SJSA1 (cell line): ENCODE measurements around the gene GRAMD1A. TPM values are rescaled to one million over a fixed set of nuclear protein-coding genes. Genes with fewer than 3 reads are reported as not detected.
"Not testable (repeated sequence)": the region's sequence is repeated elsewhere in the genome, so short reads cannot be mapped to it uniquely, and the experiment has no call there.

Experiments used
- DNase-seq, 2 experiments: peaks; one replicate each; pipeline ENCODE4 v3.0.0-alpha.2; 2015 to 2020; ENCODE audit warnings: low spot score in 2 of 2, low read depth in 1 of 2
- H3K27ac ChIP-seq: fragments of 250-450 bp; sonication (Bioruptor Pico); 2 replicates; pipeline ENCODE4 v1.5.1; 2020; ENCODE audit warnings: mild to moderate bottlenecking, moderate library complexity
- H3K27me3 ChIP-seq: fragments of 250-450 bp; sonication (Bioruptor Pico); replicated peaks from 2 replicates; pipeline ENCODE4 v1.5.1; 2020; ENCODE audit warnings: mild to moderate bottlenecking, moderate library complexity
- H3K36me3 ChIP-seq: fragments of 250-450 bp; sonication (Bioruptor Pico); 2 replicates; pipeline ENCODE4 v1.5.1; 2020; ENCODE audit warnings: mild to moderate bottlenecking
- H3K4me1 ChIP-seq: fragments of 250-450 bp; sonication (Bioruptor Pico); replicated peaks from 2 replicates; pipeline ENCODE4 v1.6.1; 2021; ENCODE audit warnings: mild to moderate bottlenecking
- H3K4me3 ChIP-seq: fragments of 250-450 bp; sonication (Bioruptor Pico); 2 replicates; pipeline ENCODE4 v1.5.1; 2020; ENCODE audit warnings: mild to moderate bottlenecking
- H3K9me3 ChIP-seq: fragments of 250-450 bp; sonication (Bioruptor Pico); replicated peaks from 2 replicates; pipeline ENCODE4 v1.5.1; 2020; ENCODE audit warnings: mild to moderate bottlenecking
- total RNA-seq: library from RNA; depleted of rRNA; stranded (reverse); fragments of >200 nt; shearing (Covaris generic); gene quantifications from 2 replicates; pipeline ENCODE4 v1.2.3, GENCODE V29; 2014

The GRAMD1A gene
- total RNA-seq, 1 experiment from 2014 or later = 21.6 TPM

DNA sequence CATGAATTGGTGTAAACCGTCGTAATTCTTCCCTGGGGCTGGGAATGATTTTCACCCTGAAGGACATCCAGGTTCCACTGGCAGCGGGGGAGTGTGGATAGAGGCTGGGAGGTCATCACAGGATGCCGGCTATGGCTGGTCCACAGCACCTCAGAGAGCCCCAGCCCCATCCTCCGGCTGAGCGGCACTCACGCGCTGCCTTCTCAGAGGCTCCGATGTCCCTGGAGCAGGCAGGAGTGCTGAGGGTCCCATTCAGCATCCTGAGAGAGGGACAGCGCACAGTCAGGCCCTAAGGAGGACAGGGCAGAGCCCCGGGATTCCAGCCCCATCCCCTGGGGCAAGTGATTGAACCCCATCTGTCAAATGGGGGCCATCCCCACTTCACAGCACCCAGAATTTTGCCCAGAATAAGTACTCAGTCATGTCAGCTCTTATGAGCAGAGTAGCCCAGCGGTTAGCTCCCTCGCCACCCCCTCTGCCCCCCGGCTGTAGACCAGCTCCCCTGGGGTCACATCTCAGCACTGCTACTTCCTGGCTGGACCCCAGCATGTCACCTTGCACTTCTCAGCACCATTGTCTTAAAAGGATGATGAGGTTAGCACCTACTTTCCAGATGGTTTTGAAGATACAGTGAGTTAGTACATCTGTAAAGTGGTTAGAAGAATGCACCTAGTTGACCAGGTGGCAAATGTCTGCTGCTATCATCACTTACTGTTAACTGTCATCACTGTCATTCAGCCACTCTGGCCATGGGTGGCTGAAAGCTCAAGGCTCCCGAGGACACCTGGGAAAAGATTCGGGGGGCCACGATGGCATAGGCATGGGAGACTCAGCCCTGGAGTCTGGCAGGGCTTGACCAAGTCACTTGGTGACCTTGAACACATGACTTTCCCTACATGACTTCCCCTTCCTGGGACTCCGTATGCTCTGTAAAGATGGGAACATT, 11.9 kb downstream of the GRAMD1A start:
- DNase-seq = peak in 1 of 2 experiments; percentile 39
- H3K27ac ChIP-seq = no peak overlapping the region
- H3K27me3 ChIP-seq = no peaks in the 10 kb centered on the region
- peaks cover 8% of the 10 kb centered on the region for H3K4me1 ChIP-seq
- H3K9me3 ChIP-seq = no peaks in the 10 kb centered on the region
- peaks cover 74% of the 10 kb centered on the region for H3K36me3 ChIP-seq
- H3K4me3 ChIP-seq = no peak overlapping the region

DNA sequence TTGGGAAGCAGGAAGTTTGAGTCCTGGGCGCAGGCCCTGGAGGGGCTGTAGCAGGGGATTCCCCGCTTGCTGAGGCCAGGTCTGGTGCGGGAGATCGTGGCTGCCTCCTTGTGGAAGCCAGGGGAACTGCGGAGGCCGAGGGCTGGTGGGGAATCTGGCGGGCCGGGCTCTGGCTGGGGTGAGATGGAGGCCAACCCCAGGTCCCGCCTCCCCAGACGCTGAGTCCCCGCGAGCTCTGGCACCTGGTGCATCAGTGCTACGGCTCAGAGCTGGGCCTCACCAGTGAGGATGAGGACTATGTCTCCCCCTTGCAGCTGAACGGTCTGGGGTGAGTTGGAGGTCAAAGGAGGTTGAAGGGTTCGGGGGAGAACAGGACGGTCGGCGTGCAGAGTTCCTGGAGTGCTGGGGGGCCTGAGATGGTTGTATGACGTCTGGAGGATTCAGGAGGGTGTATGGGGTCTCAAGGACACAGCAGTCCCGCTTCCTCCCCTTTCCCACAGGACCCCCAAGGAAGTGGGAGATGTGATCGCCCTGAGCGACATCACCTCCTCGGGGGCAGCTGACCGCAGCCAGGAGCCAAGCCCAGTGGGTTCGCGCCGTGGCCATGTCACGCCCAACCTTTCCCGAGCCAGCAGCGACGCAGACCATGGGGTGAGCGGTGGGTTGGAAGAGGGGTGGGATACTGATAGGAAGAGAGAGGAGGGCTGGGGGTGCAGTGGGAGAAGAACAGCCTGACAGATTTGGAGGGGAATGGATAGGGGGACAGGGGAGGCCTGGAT, 13.1 kb downstream of the GRAMD1A start:
- peaks cover 82% of the 10 kb centered on the region for H3K36me3 ChIP-seq
- H3K4me3 ChIP-seq = no peak overlapping the region
- peak; percentile 60 to 78 for DNase-seq
- peaks cover 8% of the 10 kb centered on the region for H3K4me1 ChIP-seq
- no peak overlapping the region for H3K27ac ChIP-seq
- no peaks in the 10 kb centered on the region for H3K9me3 ChIP-seq
- no peaks in the 10 kb centered on the region for H3K27me3 ChIP-seq

DNA sequence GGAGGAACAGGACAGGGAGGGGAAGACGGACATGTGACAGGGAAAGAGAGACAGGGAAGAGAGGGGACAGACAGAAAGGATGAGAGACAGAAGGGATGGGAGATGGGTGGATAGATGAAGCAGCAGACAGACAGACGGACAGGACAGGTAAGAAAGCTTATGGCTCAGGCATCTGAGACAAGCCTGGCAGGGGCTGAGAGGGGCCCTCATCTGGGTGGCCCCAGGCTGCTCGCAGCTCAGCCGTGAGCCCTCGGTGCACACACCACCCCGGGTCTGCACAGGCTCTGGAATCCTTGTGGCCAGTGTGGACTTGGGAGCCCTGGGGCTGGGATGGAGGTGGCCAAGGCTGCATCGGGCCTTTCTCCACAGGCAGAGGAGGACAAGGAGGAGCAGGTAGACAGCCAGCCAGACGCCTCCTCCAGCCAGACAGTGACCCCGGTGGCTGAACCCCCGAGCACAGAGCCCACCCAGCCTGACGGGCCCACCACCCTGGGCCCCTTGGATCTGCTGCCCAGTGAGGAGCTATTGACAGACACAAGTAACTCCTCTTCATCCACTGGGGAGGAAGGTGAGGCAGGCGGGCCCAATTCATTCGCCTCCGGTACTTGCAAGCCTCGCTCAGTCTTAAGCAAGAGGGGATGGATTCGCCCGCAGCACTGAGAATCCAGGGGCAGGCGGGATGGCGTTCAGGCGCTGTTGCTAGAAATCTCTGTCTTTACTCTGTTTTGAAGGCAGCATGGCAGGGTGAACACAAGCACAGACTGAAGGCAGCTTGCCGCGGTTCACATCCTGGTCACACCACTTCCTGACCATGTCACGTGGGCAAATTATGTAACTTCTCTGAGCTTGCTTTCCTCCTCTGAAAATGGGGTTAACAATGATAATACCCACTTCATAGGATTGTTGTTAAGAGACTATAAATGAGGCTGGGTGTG, 14.0 kb downstream of the GRAMD1A start:
- peaks cover 86% of the 10 kb centered on the region for H3K36me3 ChIP-seq

DNA sequence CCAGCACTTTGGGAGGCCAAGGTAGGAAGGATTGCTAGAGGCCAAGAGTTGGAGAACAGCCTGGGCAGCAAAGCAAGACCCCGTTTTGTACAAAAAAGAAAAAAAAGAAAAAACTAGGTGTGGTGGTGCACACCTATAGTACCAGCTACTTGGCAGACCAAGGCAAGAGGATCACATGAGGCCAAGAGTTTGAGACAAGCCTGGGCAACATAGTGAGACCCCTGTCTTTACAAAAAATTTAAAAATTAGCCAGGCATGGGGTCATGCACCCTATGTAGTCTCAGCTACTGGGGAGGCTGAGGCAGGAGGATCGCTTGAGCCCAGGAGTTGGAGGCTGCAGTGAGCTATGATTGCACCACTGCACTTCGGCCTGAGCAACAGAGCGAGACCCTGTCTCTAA, 14.7 kb downstream of the GRAMD1A start:
- not testable (repeated sequence) for H3K27ac ChIP-seq, H3K4me1 ChIP-seq, H3K4me3 ChIP-seq, H3K9me3 ChIP-seq, H3K27me3 ChIP-seq, DNase-seq
- peaks cover 86% of the 10 kb centered on the region for H3K36me3 ChIP-seq

More for the DNA sequence above, 14.0 kb downstream of the GRAMD1A start:
- no peaks in the 10 kb centered on the region for H3K27me3 ChIP-seq
- DNase-seq = peak in 1 of 2 experiments; percentile 36
- peaks cover 8% of the 10 kb centered on the region for H3K4me1 ChIP-seq
- H3K4me3 ChIP-seq = no peak overlapping the region
- H3K9me3 ChIP-seq = no peaks in the 10 kb centered on the region
- no peak overlapping the region for H3K27ac ChIP-seq

DNA sequence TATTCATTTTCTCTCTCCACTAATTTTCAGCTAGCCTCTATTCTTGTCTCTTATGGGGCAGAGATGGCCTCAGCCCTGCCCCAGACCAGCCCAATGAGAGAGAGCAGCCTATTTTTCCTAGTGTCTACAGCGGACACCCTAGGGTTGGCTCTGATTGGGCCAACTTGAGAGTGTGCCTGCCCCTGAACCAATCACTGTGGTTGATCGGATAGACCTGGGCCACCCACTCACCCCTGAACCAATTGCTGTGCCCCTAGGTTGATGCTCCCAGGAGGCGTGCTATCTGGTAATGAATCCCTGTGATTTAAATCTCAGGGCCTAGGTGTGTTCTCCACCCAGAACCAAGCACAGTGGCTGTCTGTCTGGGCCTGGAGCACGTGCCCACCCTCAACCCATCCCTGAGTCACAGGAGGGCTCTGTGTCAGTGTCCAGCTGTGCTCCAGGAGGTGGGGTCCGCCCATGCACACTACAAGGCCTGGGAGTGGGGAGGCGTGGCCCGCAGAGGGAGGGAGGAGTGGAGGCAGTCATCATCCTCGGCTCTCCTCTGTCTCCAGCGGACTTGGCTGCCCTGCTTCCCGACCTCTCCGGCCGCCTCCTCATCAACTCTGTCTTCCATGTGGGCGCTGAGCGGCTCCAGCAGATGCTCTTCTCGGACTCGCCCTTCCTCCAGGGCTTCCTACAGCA, 15.3 kb downstream of the GRAMD1A start:
- H3K27me3 ChIP-seq = no peaks in the 10 kb centered on the region
- peaks cover 8% of the 10 kb centered on the region for H3K4me1 ChIP-seq
- H3K9me3 ChIP-seq = no peaks in the 10 kb centered on the region
- H3K27ac ChIP-seq = no peak overlapping the region
- no peak overlapping the region for H3K4me3 ChIP-seq
- DNase-seq = no peak
- H3K36me3 ChIP-seq = peaks cover 85% of the 10 kb centered on the region

DNA sequence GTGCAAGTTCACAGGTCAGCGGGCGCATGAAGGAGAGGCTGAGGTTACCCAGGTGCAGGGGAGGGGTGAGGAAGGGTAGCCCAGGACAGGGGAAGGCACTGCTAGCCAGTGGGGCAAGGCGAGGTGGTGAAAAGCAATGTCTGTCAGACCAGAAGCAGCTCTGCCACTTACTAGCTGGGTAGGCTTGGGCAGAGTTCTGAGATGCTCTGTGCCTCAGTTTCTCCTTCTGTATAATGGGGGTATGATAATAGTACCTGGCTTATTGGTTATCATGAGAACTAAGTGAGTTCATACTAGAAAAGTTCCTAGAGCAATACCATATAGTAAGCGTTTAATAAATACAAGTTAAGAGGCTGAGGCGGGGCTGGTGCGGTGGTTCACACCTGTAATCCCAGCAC, 15.8 kb downstream of the GRAMD1A start:
- Histone ChIP-seq H3K4me3 (no peak overlapping the region), H3K27ac (no peak overlapping the region), H3K9me3 (no peaks in the 10 kb centered on the region), H3K36me3 (peaks cover 85% of the 10 kb centered on the region), H3K27me3 (no peaks in the 10 kb centered on the region), H3K4me1 (peaks cover 8% of the 10 kb centered on the region)
- no peak for DNase-seq

DNA sequence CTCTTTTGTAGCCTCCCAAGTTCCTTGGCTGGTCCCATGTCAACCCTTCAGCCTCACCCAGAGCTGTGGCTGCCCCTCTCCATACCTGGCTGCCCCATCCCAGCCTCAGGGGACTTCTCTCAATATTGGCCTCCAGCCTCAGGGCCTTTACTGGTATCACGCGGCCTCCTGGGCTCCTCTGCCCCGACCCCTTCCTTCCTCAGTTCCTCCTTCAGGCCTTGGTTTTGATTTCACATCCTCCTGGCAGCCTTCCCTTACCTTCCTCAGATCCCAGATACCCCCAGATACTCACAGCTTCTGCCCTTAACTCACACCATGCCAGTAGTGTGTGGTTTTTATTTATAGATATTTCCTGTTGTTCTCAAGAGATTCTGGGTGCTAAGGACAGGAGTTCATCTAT, 17.4 kb downstream of the GRAMD1A start:
- Histone ChIP-seq H3K4me1 (peaks cover 7% of the 10 kb centered on the region), H3K36me3 (peaks cover 88% of the 10 kb centered on the region), H3K4me3 (no peak overlapping the region), H3K27me3 (no peaks in the 10 kb centered on the region), H3K27ac (no peak overlapping the region), H3K9me3 (no peaks in the 10 kb centered on the region)
- no peak for DNase-seq

DNA sequence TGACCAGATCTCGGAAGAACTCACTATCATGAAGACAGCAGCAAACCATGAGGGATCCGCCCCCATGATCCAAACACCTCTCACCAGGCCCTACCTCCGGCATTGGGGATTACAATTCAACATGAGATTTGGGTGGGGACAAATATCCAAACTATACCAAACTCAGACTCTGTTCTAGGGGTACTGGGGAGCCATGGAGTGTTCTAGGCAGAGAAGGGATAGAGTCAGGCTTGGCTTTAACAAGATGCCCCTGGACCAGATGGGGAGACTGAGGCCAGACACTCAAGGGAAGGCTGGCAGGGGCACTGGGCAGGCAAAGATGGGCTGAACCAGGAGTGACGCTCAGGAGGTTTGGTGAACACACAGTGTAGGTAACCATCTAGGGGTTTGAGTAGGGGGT, 18.3 kb downstream of the GRAMD1A start:
- no peak overlapping the region for H3K27ac ChIP-seq
- H3K27me3 ChIP-seq = no peaks in the 10 kb centered on the region
- DNase-seq = no peak
- H3K4me1 ChIP-seq = no peaks in the 10 kb centered on the region
- H3K4me3 ChIP-seq = no peak overlapping the region
- no peaks in the 10 kb centered on the region for H3K9me3 ChIP-seq
- H3K36me3 ChIP-seq = peaks cover 86% of the 10 kb centered on the region

DNA sequence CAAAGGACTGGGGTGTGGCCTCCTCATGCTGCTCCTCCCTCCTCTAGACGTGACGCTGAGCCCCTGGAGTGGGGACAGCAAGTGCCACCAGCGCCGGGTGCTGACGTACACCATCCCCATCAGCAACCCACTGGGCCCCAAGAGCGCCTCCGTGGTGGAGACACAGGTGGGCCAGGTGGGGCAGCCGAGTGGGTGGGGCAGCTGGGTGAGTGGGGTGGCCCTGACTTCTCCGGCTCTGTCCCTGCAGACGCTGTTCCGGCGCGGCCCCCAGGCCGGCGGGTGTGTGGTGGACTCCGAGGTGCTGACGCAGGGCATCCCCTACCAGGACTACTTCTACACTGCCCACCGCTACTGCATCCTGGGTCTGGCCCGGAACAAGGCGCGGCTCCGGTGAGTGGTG, 19.0 kb downstream of the GRAMD1A start:
- H3K27ac ChIP-seq = no peak overlapping the region
- H3K4me3 ChIP-seq = no peak overlapping the region
- H3K9me3 ChIP-seq = no peaks in the 10 kb centered on the region
- no peaks in the 10 kb centered on the region for H3K27me3 ChIP-seq
- DNase-seq = no peak
- no peaks in the 10 kb centered on the region for H3K4me1 ChIP-seq
- H3K36me3 ChIP-seq = peaks cover 86% of the 10 kb centered on the region

DNA sequence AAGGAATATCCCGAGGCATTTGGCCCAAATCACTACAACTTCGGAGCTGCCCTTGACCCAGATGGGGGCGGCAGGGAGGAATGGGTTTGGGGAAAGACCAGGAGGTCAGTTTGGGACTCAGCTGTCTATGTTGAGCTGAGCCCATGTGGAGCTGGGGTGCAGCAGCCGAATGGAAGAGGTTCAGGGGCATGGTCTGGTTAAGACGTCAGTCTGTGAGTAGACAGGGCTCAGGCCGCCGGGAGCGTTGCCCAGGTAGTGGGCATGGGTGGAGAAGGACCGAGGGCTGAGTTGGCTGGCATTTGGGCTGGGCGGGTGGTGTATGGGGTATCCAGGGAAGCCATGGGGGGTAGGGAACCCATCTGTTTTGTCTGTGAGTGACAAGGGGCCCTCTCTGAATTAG, 20.9 kb downstream of the GRAMD1A start:
- DNase-seq = no peak

DNA sequence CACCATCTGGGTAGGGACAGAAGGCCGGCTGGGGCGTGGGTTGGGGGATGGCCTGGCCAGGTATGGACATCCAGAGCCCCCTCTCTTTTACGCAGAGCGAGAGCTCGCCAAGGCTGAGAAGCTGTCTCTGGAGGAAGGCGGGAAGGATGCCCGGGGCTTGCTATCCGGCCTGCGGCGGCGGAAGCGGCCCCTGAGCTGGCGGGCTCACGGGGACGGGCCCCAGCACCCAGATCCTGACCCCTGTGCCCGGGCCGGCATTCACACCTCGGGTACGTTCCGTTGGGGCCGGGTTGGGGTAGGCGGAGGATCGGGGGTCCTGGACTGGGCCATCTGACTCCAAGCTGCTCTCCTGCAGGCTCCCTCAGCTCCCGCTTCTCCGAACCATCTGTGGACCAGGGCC, 21.5 kb downstream of the GRAMD1A start:
- no peaks in the 10 kb centered on the region for H3K4me1 ChIP-seq
- no peaks in the 10 kb centered on the region for H3K27me3 ChIP-seq
- H3K9me3 ChIP-seq = no peaks in the 10 kb centered on the region
- peaks cover 85% of the 10 kb centered on the region for H3K36me3 ChIP-seq
- no peak overlapping the region for H3K4me3 ChIP-seq
- no peak for DNase-seq
- no peak overlapping the region for H3K27ac ChIP-seq

More for the DNA sequence above, 20.9 kb downstream of the GRAMD1A start:
- H3K9me3 ChIP-seq = no peaks in the 10 kb centered on the region
- H3K4me3 ChIP-seq = no peak overlapping the region
- H3K27ac ChIP-seq = no peak overlapping the region
- H3K36me3 ChIP-seq = peaks cover 83% of the 10 kb centered on the region
- no peaks in the 10 kb centered on the region for H3K4me1 ChIP-seq
- H3K27me3 ChIP-seq = no peaks in the 10 kb centered on the region

DNA sequence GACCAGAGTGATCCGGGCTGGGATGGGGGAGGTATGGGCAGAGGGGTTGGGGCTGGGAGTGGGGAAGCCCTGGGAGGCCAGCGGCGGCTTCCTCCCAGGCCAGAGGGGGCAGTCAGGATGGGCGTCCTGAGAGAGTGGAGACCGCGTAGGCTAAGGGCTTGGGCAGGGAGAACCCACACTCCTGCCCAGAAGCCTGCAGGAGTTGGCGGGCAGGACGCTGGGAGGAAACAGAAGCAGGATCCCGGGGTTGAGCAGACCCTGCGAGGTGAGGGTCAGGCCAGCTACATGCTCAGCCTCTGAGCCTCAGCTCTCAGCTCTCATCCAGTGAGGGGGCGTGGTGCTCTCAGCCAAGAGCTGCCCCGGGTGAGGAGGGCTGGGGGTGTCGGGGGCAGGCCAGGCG, 22.3 kb downstream of the GRAMD1A start:
- Histone ChIP-seq H3K27me3 (no peaks in the 10 kb centered on the region), H3K27ac (no peak overlapping the region), H3K4me3 (no peak overlapping the region), H3K36me3 (peaks cover 89% of the 10 kb centered on the region), H3K9me3 (no peaks in the 10 kb centered on the region), H3K4me1 (no peaks in the 10 kb centered on the region)
- DNase-seq = no peak

DNA sequence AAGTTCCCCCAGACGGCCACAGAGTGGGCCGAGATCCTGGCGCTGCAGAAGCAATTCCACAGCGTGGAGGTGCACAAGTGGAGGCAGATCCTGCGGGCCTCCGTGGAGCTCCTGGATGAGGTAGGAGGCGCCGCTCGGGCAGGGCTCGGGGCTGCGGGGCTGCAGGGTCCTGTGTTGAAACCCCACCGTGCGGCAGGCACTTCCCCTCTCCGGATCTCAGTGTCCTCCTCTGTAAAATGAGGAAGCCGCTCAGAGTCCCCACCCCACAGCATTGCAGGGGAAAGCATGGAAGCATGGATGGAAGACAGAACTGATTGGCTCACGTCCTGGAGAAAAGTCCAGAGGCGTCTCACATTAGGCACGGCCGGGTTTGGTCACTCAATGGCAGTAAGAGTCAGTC, 23.3 kb downstream of the GRAMD1A start:
- H3K27ac ChIP-seq = no peak overlapping the region
- no peak for DNase-seq
- no peaks in the 10 kb centered on the region for H3K9me3 ChIP-seq
- no peaks in the 10 kb centered on the region for H3K4me1 ChIP-seq
- no peaks in the 10 kb centered on the region for H3K27me3 ChIP-seq
- no peak overlapping the region for H3K4me3 ChIP-seq
- peaks cover 83% of the 10 kb centered on the region for H3K36me3 ChIP-seq
